GM12801 (cell line): ENCODE measurements around the gene DOLPP1.

Experiments used
- CTCF ChIP-seq: IDR thresholded peaks from one replicate; pipeline ENCODE4 v1.5.1; 2011; ENCODE audit warnings: control low read depth; ENCODE audit not compliant: insufficient read length; ENCODE audit errors: extremely low read depth

DOLPP1 gene

GRCh38 chr9:129093602-129094386 is 12.9 kb downstream of the DOLPP1 start:
- TF ChIP-seq CTCF: no peak

DNA sequence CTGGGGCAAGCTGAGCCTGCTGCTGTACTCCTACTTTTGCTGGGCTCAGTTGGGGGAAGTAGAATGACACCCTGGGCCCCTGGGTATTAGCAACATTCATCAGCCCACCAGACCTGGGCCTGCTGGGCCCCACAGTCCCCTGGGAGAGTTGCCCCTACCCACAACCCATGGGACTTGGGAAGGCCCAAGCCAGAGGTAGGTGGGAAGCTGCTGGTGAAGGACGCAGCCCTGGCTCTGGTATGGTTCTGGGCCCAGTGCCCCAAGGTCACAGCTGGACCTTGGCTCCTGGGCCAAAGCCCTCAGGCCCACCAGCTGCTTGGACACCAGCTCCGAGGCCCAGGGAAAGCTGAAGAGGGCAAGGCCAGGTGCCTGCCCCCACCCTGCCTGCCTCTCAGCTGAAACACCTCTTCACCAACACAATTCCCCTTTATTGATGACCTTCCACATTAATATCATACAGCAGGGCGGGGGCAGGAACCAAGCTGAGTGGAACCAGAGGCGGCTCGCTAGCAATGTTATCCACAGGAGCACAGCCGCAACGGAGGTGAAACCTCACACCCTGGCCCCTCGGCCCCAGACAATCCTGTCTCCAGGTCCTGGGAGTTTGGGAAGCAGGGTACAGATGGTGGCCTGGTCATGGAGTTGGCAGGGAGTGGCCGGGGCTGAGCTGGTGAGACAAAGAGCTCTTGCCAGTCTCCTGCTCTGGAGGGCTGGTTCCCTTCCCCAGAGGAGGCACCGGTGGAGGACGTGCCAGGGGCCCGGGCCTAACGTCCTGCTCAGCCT is 13.7 kb downstream of the DOLPP1 start:
- TF ChIP-seq CTCF: no peak

- no peak for TF ChIP-seq CTCF
Measured at GRCh38 chr9:129095170-129095667, 14.3 kb downstream of the DOLPP1 start.

DNA sequence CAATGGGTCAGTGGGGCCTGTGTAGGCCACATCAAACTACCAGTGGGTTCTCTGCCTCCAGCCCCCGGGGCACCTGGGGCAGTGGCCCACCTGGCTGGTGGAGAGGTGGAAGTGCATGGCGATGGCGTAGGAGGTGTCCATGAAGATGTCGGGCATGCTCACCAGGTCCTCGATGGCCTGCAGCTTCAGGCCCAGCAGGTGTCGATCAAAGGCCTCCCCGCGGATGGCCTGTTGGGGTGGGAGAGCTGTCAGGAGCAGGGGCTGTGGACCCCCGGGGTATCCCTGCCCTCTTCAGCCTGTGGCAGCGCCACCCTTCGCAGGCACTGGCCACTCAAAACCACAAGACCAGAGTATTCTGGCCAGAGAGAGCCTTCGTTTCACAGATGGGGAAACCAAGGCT is 15.0 kb downstream of the DOLPP1 start:
- no peak for TF ChIP-seq CTCF

DNA sequence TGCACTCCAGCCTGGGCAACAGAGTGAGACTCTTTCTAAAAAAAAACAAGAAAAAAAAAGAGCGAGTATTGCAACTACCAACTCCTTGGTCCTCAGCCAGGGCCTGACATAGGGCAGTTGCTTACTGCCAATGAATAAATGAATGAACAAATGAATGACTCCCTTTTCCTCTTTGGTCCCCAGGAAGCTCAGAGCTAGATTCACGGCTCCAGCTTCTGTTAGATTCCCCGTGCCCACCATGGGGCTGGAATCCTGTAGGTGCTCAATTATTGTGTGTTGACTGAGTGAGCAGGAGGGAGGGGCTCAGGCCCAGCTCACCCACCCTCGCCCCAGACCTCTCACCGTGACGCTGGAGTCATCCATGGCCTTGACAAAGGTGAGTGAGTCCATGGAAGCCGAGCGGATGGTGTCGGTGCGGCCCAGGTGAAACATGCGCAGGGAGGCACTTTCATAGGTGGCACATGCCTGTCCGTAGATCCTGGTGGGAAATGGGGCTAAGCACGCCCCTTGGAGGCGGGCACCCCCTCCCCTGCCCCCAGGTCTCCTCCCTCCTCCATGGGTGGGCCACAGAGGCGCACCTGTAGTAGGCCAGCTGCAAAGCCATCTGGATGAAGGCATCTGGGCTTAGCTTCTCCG is 16.9 kb downstream of the DOLPP1 start:
- TF ChIP-seq CTCF: no peak

DNA sequence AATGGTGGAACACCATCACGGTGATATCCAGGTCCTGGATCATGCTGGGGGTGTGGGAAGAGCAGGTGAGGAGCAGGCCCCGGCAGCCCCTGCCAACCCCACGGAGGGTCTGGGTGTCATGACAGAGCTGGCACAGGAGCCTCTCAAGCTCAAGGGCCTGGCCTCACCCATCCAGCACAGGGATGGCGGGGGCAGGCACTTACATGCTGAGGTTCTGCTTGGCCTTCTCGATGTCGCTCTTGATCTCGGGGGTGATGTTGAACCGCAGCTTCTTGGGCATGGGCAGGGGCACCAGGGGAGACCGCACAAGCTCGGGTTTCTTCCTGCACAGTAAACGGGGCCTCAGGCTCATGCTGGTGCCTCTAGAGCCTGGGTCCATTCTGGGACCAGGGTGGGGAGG is 17.4 kb downstream of the DOLPP1 start:
- TF ChIP-seq CTCF: no peak
